Embryonic facial prominence (tissue), 1 donor: ENCODE measurements around the gene DIPK1B.
"Not testable (repeated sequence)": the region's sequence is repeated elsewhere in the genome, so short reads cannot be mapped to it uniquely, and the experiment has no call there.

Experiments used
- DNase-seq: peaks from one replicate; pipeline ENCODE4 v3.0.0-alpha.2; 2016; ENCODE audit errors: extremely low spot score

DIPK1B gene

DNA sequence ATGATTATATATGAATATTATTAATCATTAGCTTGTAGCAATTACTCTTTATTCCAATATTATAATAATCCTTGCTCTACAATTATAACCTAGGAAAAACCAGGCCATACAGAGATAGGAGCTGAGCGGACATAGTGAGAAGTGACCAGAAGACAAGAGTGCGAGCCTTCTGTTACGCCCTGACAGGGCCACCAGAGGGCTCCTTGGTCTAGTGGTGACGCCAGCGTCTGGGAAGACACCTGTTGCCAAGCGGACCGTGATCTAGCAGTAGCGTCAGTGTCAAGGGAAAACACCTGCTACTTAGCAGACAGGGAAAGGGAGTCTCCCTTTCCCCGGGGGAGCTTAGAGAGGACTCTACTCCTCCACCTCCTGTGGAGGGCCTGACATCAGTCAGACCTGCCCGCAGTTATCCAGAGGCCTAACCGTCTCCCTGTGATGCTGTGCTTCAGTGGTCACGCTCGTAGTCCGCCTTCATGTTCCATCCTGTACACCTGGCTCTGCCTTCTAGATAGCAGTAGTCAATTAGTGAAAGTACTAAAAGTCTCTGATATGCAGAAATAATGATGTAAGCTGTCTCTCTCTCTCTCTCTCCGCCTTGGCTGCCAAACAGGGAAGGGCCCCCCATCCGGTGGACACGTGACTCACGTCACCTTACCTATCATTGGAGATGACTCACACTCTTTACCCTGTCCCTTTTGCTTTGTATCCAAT lies 54.2 kb downstream of the DIPK1B start:
- not testable (repeated sequence) for DNase-seq

DNA sequence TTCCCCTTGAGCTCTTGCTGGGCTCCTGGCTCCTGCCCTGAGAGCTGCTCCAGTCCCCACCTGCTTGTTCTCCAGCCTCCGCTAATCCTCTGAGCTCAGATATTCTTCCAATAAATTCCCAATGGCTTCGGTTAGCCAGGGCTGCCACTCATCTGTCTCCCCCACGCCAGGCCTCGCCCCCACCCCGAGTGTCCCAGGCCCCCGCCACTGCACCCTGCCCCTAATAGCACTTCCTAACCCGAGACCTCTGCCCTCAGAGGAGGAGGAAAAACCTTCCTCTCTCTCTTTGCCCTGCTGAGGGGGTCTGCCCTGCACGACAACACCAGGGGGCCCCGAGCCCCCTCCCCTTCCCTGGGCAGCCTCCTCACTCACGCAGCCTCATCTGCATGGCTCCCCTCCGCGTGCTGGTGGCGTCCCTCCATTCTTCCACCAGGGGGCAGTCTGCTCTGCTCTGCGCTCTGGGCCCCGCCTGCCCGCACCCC lies 57.4 kb downstream of the DIPK1B start:
- no peak for DNase-seq

DNA sequence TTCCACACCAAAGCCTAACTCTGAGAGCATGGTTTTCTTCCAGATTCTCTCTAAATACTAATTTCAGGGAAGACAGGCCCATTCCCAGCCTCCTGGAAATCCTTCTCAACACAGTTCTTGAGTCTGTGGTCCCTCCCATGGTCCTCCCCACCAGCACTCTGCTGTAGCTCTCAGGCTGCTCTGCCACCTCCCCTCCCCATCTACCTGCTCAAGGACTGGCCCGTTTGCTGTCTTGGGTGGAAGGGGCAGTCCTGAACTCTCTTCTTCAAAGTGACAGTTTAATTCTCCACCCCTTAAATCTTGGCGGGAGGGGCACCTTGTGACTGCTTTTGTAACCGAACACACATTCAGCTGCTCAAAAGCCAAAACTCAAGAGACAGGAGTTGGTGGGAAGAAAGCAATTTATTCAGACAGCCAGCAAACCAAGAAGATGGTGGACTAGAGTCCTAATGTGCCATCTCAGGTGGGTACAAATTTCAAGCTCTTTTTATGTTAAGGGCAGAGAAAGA lies 59.6 kb downstream of the DIPK1B start:
- DNase-seq, result no peak

DNA sequence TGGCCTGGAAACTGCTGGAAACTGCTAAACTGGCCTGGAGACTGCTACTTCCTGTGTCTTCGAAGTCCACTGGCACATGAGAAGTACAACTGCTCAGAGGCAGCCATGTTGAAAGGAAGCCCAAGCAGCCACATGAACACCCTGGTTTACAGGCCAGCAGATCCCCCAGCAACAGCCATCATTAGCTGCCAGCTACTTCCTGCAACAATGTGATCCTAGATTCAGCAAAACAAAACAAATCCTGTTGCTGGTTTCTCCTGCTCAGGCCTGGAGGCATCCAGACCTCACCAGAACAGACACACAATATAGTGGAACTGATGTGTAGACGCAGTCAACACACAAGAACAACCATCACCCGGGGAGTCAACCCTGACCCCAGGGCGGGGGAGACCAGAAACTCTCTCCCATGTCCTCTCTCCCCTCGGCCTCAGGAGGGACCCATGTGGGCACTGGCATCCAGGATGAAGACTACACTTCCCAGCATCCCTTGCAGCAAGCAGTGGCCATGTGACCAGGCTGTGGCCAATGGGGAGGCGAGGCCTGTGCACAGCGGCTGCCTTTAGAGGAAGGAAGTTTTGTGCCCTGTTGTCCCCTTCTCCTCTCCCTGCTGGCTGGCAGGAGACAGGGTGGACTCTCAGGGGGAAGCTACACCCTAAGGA lies 61.1 kb downstream of the DIPK1B start:
- no peak for DNase-seq
